Smooth muscle cell (in vitro differentiated cells): Measurements from ENCODE around the gene PCSK1N. TPM values are rescaled to one million over a fixed set of nuclear protein-coding genes. Genes with fewer than 3 reads are reported as not detected.
A peak's percentile ranks its signal among the peaks of the same experiment; 100 is the strongest.
"Not testable (repeated sequence)": the region's sequence is repeated elsewhere in the genome, so short reads cannot be mapped to it uniquely, and the experiment has no call there.

Experiments used
- DNase-seq: peaks from one replicate; lab custom pipeline; 2025; ENCODE audit not compliant: unreplicated experiment; lab: John Stamatoyannopoulos, UW
- H2AFZ ChIP-seq: fragments of 200-600 bp; sonication (generic); 2 replicates; pipeline ENCODE4 v1.6.0; 2016; ENCODE audit warnings: antibody characterized with exemption, low read depth, mild to moderate bottlenecking
- H3F3A ChIP-seq: fragments of 200-600 bp; sonication (generic); 2 replicates; pipeline ENCODE4 v1.6.0; 2017; ENCODE audit warnings: antibody characterized with exemption, low read depth
- H3K27ac ChIP-seq: fragments of 200-600 bp; sonication (generic); 2 replicates; pipeline ENCODE4 v1.5.1; 2016; ENCODE audit warnings: low read depth, mild to moderate bottlenecking
- H3K27me3 ChIP-seq: fragments of 200-600 bp; sonication (generic); 2 replicates; pipeline ENCODE4 v1.6.1; 2016; ENCODE audit warnings: low read depth, mild to moderate bottlenecking
- H3K36me3 ChIP-seq: fragments of 200-600 bp; sonication (generic); 2 replicates; pipeline ENCODE4 v1.5.1; 2016; ENCODE audit warnings: low read depth
- H3K4me1 ChIP-seq: fragments of 200-600 bp; sonication (generic); 2 replicates; pipeline ENCODE4 v1.5.1; 2016; ENCODE audit warnings: low read depth
- H3K4me2 ChIP-seq: fragments of 200-600 bp; sonication (generic); 2 replicates; pipeline ENCODE4 v1.6.0; 2016; ENCODE audit warnings: mild to moderate bottlenecking
- H3K4me3 ChIP-seq: fragments of 200-600 bp; sonication (generic); 2 replicates; pipeline ENCODE4 v1.5.1; 2016; ENCODE audit warnings: mild to moderate bottlenecking
- H3K79me2 ChIP-seq: fragments of 200-600 bp; sonication (generic); 2 replicates; pipeline ENCODE4 v1.6.0; 2016; ENCODE audit warnings: low read depth, mild to moderate bottlenecking
- H3K9ac ChIP-seq: fragments of 200-600 bp; sonication (generic); 2 replicates; pipeline ENCODE4 v1.6.0; 2016; ENCODE audit warnings: low read depth
- H3K9me3 ChIP-seq: fragments of 200-600 bp; sonication (generic); replicated peaks from 2 replicates; pipeline ENCODE4 v1.5.1; 2016; ENCODE audit warnings: low read depth
- H4K20me1 ChIP-seq: fragments of 200-600 bp; sonication (generic); 2 replicates; pipeline ENCODE4 v1.6.0; 2016; ENCODE audit warnings: low read depth
- CTCF ChIP-seq: fragments of 200-600 bp; sonication (generic); IDR thresholded peaks from 2 replicates; pipeline ENCODE4 v1.5.1; 2017; ENCODE audit warnings: borderline replicate concordance, mild to moderate bottlenecking, antibody characterized with exemption; ENCODE audit not compliant: insufficient read depth, poor library complexity, severe bottlenecking
- WGBS: methylation state at CpG from one replicate; pipeline ENCODE4 v1.1.7; 2016; ENCODE audit warnings: low lambda C conversion rate; 5-methylcytosine and 5-hydroxymethylcytosine counted together
- polyA plus RNA-seq: library from polyadenylated mRNA; unstranded; fragments of >200 nt; fragmentation: Nextera tagmentation; extraction: Ambion mirVana; gene quantifications from 2 replicates; pipeline ENCODE4 v1.2.1, GENCODE V29; 2016
- total RNA-seq: library from RNA; depleted of rRNA; stranded (reverse); fragments of >200 nt; gene quantifications from 2 replicates; pipeline ENCODE4 v1.2.3, GENCODE V29; 2014

PCSK1N gene
- total RNA-seq: 7.8 and 11.6 TPM in 2 replicates
- polyA plus RNA-seq: 14.4 and 51.9 TPM in 2 replicates

- Histone ChIP-seq H3K27ac (no peak within 1 kb of the TSS), H3F3A (no peaks in the 10 kb centered on the region), H3K9me3 (no peaks in the 10 kb centered on the region), H2AFZ (no peak within 1 kb of the TSS), H4K20me1 (no peaks in the 10 kb centered on the region), H3K4me2 (peak within 1 kb of the TSS; percentile 79), H3K4me1 (no peaks in the 10 kb centered on the region), H3K9ac (no peak within 1 kb of the TSS), H3K36me3 (no peaks in the 10 kb centered on the region), H3K27me3 (peaks cover 55% of the 10 kb centered on the region), H3K4me3 (peak within 1 kb of the TSS; percentile 41), H3K79me2 (no peaks in the 10 kb centered on the region)
- no peak for TF ChIP-seq CTCF
- WGBS: 65% methylated on average over 18 of the region's 35 CpGs
- no peak for DNase-seq
Measured at GRCh38 chrX:48835524-48836329, at the start of gene PCSK1N. PCSK1N (minus strand) TSS chrX:48835610; CDS start chrX:48835532, 78 bp downstream.

GRCh38 chrX:48883729-48884128 is 48.3 kb upstream of the PCSK1N start:
- Histone ChIP-seq H3K9me3 (no peaks in the 10 kb centered on the region), H3K4me2 (no peak overlapping the region), H3K9ac (no peak overlapping the region), H3F3A (no peaks in the 10 kb centered on the region), H4K20me1 (no peaks in the 10 kb centered on the region), H2AFZ (no peak overlapping the region), H3K4me3 (no peak overlapping the region), H3K27me3 (no peaks in the 10 kb centered on the region), H3K79me2 (no peaks in the 10 kb centered on the region), H3K27ac (no peak overlapping the region), H3K36me3 (no peaks in the 10 kb centered on the region), H3K4me1 (no peaks in the 10 kb centered on the region)
- WGBS: 79% methylated on average over 10 of the region's 10 CpGs
- no peak for TF ChIP-seq CTCF
- DNase-seq: no peak

- not testable (repeated sequence) for H3K36me3 ChIP-seq, H3K27me3 ChIP-seq, H4K20me1 ChIP-seq, H3K9me3 ChIP-seq, H3F3A ChIP-seq, H3K27ac ChIP-seq, DNase-seq, H3K4me1 ChIP-seq, H3K79me2 ChIP-seq, H3K4me2 ChIP-seq, H3K9ac ChIP-seq, H3K4me3 ChIP-seq, H2AFZ ChIP-seq
- 68% methylated on average over 4 of the region's 4 CpGs for WGBS
Measured at GRCh38 chrX:48876944-48877343, 41.5 kb upstream of the PCSK1N start.

- not testable (repeated sequence) for H3K27me3 ChIP-seq, H3K4me1 ChIP-seq, DNase-seq, H3K9me3 ChIP-seq, H3F3A ChIP-seq, H3K27ac ChIP-seq, H3K9ac ChIP-seq, H3K79me2 ChIP-seq, H3K36me3 ChIP-seq, H2AFZ ChIP-seq, H4K20me1 ChIP-seq, H3K4me3 ChIP-seq, H3K4me2 ChIP-seq
- 79% methylated on average over 2 of the region's 2 CpGs for WGBS
Measured at GRCh38 chrX:48872017-48872416, 36.6 kb upstream of the PCSK1N start.
